ENCODE results near the gene AKT1.

The AKT1 gene

GRCh38 chr14:104786091-104786586 is 9.4 kb downstream of the AKT1 start:
- DNase-seq, result no peak

GRCh38 chr14:104785708-104786080 is 9.9 kb downstream of the AKT1 start:
- DNase-seq, result no peak

GRCh38 chr14:104784846-104785707 is 10.5 kb downstream of the AKT1 start:
- no peak for DNase-seq

DNA sequence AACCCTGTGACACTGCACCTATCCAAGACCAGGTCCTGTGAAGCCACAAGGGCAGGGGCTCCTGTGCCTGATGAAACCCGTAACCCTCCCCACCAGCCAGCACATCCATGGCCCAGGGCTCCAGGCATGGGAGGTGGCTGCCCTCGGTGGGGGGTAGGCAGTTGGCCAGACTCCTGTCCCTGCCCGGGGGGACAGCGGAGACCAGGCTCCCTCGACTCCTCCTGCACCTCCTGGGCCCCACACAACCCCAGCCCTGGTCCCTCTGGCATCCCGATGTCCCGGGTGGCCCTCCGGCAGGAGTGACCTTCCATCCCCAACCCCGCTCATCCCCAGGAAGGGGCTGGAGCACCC is 11.4 kb downstream of the AKT1 start:
- DNase-seq, result no peak

GRCh38 chr14:104783484-104784217 is 11.9 kb downstream of the AKT1 start:
- no peak for DNase-seq

DNA sequence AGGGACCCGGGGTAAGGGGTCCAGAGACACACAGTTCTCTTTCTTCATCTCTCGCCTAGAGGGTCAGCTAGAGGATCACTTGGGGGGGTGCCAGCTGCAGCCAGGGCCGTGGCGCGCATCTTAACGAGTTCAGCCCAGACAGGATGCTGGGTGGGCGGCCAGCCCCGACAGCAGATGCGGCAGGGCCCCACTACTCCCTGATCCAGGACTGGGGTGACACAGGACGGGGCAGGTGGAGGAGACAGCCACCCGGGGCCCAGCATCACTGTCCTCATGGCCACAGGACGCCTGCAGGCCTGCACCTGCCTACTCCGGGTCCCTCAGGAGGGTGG is 12.8 kb downstream of the AKT1 start:
- DNase-seq, result no peak

- no peak for DNase-seq
Observed at GRCh38 chr14:104782086-104782807, 13.3 kb downstream of the AKT1 start.

DNA sequence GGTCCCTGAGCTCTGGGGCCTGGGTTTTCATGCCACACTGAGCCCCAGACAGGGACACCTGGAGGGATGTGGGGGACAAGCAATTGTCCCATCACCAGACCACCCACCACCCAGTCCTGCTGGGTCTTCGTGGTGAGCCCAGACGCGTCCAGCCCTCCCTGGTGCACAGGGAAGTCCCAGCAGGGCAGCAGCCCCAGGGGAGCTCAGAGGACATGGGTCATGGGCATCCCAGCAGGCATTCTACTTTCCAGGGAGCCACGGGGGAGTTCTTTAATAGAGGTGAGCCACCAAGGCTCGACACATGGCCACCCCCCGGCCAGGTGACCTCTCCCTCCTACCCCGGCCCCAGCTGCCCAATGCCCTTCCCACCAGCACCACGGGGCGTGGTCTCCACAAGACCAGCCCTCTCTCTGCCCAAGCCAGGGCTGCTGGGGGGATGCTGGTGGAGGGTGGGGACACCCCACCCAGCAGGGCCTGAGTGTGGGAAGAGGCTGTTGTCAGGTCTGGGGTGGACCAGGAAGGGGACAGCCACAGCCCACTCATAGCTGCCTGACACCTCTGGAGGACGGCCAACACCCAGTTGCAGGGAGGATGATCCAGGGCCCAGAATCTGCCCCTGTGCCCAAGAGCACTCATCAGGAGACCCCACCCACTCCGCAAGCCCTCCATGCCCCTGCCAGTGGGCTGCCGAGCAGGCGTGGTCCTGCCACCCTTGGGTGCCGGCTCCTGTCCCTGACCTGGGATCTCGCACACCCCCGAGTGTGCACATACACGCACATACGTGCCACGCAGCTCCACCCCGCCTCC is 14.1 kb downstream of the AKT1 start:
- DNase-seq, result no peak

DNA sequence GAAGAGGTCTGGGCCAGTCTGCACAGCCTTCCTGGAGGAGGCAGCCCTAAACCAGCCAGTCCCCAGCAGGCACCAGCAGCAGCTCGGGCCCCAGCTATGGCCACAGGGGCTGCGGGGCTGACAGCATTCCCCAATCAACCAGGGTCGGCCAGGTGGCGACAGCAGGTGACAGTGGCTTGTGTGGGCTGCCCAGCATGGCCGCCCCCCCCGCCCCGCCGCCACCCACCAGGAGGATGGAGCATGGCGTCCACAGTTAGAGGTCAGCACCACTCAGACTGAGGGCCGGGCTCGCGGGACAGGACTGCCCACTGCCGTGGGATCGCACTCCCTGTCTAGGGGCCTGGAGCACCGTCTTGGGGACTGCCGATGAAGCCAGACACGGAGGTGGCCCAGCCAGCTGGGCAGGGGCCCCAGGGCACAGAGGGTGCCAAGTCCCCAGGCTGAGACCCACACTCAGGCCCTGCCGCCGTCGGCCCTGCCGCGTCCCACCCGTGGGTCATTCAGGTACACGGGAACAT is 15.0 kb downstream of the AKT1 start:
- no peak for DNase-seq

- no peak for DNase-seq
Observed at GRCh38 chr14:104779776-104780512, 15.6 kb downstream of the AKT1 start.

DNA sequence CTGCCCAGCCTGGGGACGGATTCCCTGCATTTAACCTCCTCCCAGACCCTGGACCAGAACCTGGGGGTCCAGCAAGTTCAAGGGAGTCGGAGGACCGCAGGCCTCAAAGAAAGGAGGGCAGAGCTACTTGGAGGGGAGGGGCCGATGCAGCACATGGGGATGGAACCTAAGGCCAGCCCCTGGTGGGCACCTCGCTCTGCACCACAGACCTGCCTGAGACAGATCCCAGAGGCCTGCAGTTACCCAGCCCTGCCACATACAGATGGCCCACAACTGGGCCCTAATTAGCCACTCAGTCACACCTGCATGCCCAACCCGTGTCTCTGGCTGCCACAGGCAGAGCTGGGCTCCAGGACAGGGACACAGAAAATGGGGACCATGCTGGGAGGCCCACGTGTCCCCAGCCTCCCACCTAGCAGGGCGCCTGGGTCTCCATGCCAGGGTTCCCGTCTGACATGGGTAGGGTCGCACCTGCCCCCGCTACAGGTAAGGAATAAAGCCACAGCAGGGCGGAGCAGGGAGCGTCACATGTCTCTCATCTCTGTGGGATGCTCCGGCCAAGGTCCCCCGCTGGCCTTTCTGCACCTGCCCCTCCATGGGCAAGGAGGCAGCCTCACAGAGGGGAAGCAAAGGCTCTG is 16.7 kb downstream of the AKT1 start:
- DNase-seq, result no peak

DNA sequence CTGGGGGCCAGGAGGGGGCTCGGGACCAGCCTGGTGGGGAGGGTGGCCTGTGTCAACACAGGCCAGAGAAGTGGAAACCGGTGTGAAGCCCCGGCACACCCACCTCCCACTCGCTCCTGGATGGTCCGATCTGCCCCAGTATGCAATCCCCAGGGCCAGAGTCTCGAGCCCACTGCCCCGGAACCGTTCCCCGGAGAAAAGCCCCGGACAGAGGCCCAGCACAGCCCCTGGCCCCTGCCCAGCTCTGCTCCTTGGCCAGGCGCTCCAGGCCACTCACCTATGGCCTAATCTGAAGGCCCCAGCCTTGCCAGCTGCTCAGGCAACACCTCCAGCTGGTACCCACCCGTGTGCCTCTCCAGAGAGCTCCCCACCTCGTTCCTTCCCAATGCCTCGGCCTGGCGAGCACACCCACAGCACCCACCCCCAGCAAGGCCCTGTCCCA is 17.7 kb downstream of the AKT1 start:
- DNase-seq, result no peak

DNA sequence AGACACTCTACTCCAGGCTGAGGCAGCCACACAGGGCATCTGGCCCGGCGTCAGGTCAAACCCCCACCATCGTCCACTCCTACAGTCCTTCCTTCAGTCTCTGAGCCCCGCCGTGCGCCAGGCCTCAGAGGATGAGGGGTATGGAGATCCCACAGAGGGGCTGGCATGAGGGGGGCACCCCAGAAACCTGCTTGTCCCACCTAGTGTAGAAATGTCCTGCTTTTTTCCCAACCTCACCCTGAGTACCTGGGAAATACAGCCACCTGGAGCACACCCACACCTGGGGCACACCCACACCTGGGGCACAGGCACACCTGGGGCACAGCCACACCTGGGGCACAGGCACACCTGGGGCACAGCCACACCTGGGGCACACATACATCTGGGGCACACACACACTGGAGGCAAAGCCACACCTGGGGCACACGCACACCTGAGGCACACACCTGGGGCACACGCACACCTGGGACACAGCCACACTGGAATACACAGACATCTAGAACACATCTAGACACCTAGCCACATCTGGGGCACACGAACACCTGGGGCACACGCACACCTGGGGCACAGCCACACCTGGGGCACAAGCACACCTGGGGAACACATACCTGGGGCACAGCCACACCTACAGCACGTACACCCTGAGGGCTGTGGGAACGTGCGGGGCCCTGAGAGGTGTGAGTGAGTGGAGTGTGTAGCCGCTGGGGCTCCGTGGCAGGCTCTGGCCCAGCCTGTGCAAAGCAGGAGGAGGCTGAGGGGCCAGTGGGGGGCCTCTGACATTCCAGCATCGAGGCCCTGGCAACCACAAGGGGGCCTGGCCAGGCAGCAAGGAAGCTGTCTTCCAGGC is 18.4 kb downstream of the AKT1 start:
- DNase-seq, result no peak

DNA sequence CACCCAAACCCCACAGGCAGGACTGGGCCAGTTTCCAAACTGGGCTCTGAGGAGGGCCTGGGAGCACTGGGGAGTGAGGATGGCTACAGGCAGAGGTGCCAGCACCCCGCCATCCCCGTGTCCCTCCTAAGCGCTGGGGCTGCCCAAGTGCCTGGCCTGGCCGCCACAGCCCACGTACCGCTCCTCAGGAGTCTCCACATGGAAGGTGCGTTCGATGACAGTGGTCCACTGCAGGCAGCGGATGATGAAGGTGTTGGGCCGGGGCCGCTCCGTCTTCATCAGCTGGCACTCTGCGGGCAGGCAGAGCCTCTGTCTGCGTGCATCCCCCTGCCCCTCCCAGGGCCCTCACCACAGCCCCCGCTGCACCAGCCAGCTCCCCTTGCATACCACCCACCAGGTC is 19.1 kb downstream of the AKT1 start:
- no peak for DNase-seq

- no peak for DNase-seq
Observed at GRCh38 chr14:104775073-104775489, 20.5 kb downstream of the AKT1 start.

DNA sequence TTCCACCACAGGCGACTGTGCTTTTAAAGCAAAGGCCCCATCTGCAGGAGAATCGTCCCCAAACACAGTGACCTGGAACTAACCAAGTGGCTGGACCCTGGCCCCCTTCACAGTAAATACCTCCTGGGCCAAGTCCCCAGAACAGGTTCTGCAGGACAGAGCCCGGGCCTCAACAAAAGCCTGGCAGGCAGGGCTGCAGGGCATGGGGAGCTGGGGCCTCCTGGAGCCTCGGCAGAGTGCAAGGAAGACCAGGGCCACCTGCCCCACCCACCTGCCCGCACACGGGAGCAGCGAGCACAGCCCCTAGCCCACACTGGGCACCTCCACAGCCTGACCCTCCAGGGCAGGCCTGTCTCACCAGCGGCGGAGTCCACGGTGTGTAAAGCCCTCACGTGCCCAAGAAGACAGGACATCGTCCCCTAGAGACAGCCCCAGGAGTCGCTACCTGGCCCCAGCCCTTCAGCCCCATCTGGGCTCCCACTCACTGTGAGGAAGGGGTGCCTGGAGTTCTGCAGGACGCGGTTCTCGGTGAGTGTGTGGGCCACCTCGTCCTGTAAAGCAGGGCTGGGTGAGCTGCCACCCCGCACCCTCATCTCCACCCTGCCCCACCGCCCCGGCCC is 21.0 kb downstream of the AKT1 start:
- no peak for DNase-seq

- DNase-seq, result no peak
Observed at GRCh38 chr14:104773505-104774452, 21.8 kb downstream of the AKT1 start.

Measured in fibroblast of skin of back (primary cell).